ENCODE results near the gene NFIB. TPM values are rescaled to one million over a fixed set of nuclear protein-coding genes. Genes with fewer than 3 reads are reported as not detected.

NFIB gene
- total RNA-seq: 70.6 and 216 TPM in 2 replicates

GRCh38 chr9:14313951-14314423 is at the start of gene NFIB:
NFIB (minus strand) TSS chr9:14314141; CDS start chr9:14313511, 630 bp downstream.

All from bladder microvascular endothelial cell (primary cell).